HepG2 (cell line): ENCODE results near the gene TMEM229B. TPM values are rescaled to one million over a fixed set of nuclear protein-coding genes. Genes with fewer than 3 reads are reported as not detected.

Source experiments
- AKAP8 ChIP-seq: sonication (generic); formaldehyde crosslinking; IDR thresholded peaks from 2 replicates; pipeline ENCODE4 v1.5.1; 2020; ENCODE audit warnings: mild to moderate bottlenecking, missing genetic modification reagents
- ARNTL ChIP-seq: sonication (generic); formaldehyde crosslinking; IDR thresholded peaks from 2 replicates; pipeline ENCODE4 v1.4.0; 2020; ENCODE audit warnings: mild to moderate bottlenecking, missing genetic modification reagents
- ESRRA ChIP-seq: sonication (generic); formaldehyde crosslinking; IDR thresholded peaks from 2 replicates; pipeline ENCODE4 v1.5.1; 2020; ENCODE audit warnings: mild to moderate bottlenecking, low read depth, missing genetic modification reagents
- GABPA ChIP-seq, 2 experiments: IDR thresholded peaks; 2 replicates each; pipeline ENCODE4 v1.6.1; 2011 to 2016; ENCODE audit warnings: low read depth in 2 of 2, low read length in 1 of 2, missing biosample characterization in 1 of 2, missing genetic modification characterization in 1 of 2
- IRF2 ChIP-seq: IDR thresholded peaks from 2 replicates; pipeline ENCODE4 v1.6.1; 2018; ENCODE audit warnings: missing genetic modification reagents, missing compliant biosample characterization
- JARID2 ChIP-seq: sonication (generic); formaldehyde crosslinking; IDR thresholded peaks from 2 replicates; pipeline ENCODE4 v1.8.1; 2023; ENCODE audit warnings: missing genetic modification reagents, inconsistent platforms; ENCODE audit not compliant: insufficient replicate concordance
- KDM2A ChIP-seq: sonication (generic); formaldehyde crosslinking; IDR thresholded peaks from 2 replicates; pipeline ENCODE4 v1.4.0; 2020; ENCODE audit warnings: low read depth, missing genetic modification reagents, borderline replicate concordance
- KLF16 ChIP-seq, 2 experiments: sonication (generic) in 1 of 2; formaldehyde crosslinking in 1 of 2; IDR thresholded peaks; 2 replicates each; pipeline versions ENCODE4 v1.6.1 to v1.8.0; 2016 to 2023; ENCODE audit warnings: missing genetic modification reagents in 2 of 2, missing compliant biosample characterization in 1 of 2
- PHF8 ChIP-seq: sonication (generic); formaldehyde crosslinking; IDR thresholded peaks from 2 replicates; pipeline ENCODE4 v1.5.0; 2020; ENCODE audit warnings: missing genetic modification reagents
- ZMYM3 ChIP-seq: sonication (generic); formaldehyde crosslinking; IDR thresholded peaks from 2 replicates; pipeline ENCODE4 v1.5.1; 2020; ENCODE audit warnings: mild to moderate bottlenecking, missing genetic modification reagents
- ZSCAN9 ChIP-seq: IDR thresholded peaks from 2 replicates; pipeline ENCODE4 v1.6.1; 2016; ENCODE audit warnings: borderline replicate concordance
- ZZZ3 ChIP-seq: sonication (generic); formaldehyde crosslinking; IDR thresholded peaks from 2 replicates; pipeline ENCODE4 v1.4.0; 2020; ENCODE audit warnings: missing genetic modification reagents, mild to moderate bottlenecking, borderline replicate concordance
- polyA plus RNA-seq, 8 experiments: library from polyadenylated mRNA; depleted of rRNA in 3 of 8; stranded (reverse) in 7 of 8; unstranded in 1 of 8; fragments of >200 nt; fragmentation: Illumina TruSeq in 4 of 8; extraction: Trizol in 4 of 8; gene quantifications; 2 replicates each; pipeline versions ENCODE4 v1.2.1 to v1.2.3, GENCODE V29; 2011 to 2016; ENCODE audit warnings: low read depth in 4 of 8, missing spikeins in 1 of 8, mixed read lengths in 1 of 8; ENCODE audit not compliant: insufficient read depth in 1 of 8
- total RNA-seq, 5 experiments: library from RNA; depleted of rRNA; stranded (reverse); fragments of >200 nt; fragmentation: Illumina TruSeq; extraction: Trizol; gene quantifications; 2 replicates each; pipeline ENCODE4 v1.2.3, GENCODE V29; 2016; ENCODE audit warnings: low read depth in 1 of 5
- TF ChIP-seq, protein P1 (sequence below): sonication (generic); formaldehyde crosslinking; IDR thresholded peaks from 2 replicates; pipeline ENCODE4 v1.4.0; 2020; ENCODE audit warnings: missing genetic modification reagents, borderline replicate concordance

Gene TMEM229B
- total and polyA plus RNA-seq, 2 of the 13 experiments (the other 11 are each of a cell fraction or from before 2014, with no cell fraction given) = 0.69 to 1.1 TPM

DNA sequence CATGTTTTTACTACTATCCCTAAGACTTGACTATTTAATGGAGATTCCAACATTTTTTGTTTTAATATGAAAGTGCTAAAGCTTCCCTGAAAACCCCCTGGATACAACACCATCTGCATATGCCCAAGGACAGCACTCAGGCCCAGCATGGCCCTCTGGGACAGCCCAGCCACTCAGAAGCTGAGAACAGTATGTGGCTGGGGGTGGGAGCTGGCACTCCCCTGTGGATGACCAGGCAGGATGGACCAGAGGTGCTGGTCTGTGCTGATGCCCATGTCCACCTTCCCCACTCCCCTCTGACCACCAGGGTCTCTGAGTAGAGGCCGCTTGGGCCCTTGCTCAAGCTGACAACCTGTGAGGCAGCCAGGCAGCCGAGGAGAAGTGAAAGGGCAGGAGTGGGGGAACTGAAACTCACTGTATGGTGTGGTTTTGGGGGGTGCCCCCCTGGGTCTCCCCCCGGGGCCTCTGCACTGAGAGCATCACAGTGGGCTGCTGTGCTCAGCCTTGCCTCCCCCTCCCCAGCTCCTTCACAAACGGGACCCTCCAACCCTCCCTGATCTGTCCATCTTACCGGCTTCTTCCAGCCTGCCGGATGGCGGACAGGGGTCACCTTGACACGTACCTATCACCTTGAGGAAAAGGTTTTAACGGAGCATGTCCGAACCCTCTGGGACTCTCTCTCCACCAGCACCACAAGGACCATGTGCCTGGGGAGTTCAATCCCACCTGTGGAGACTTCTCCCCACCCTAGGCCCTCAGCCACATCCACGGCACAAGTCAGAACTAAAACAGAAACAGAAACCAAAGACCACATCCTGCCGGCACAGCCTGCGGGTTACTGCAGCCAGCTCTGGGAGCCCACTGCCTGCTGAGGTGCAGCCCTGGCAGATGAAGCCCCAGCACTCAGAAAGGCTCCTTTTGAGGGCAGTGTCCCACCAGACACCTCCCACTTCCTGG is at the start of gene TMEM229B (continued):
- peak; percentile 86 for TF ChIP-seq ESRRA (CRISPR knock-in tag)
- no peak for TF ChIP-seq KLF16 (CRISPR knock-in tag; IDR thresholded peaks at IDR 0.05)
- TF ChIP-seq GABPA (IDR thresholded peaks at IDR 0.05; ENCODE audit: low read depth, low read length) = no peak
- TF ChIP-seq GABPA (CRISPR knock-in tag; IDR thresholded peaks at IDR 0.05; ENCODE audit: low read depth) = no peak
- no peak for TF ChIP-seq ZZZ3 (CRISPR knock-in tag)
- peak; percentile 80 for TF ChIP-seq IRF2 (CRISPR knock-in tag)
- no peak for TF ChIP-seq JARID2 (CRISPR knock-in tag)
- no peak for TF ChIP-seq ZSCAN9 (CRISPR knock-in tag)
- no peak for TF ChIP-seq ZMYM3 (CRISPR knock-in tag)
- TF ChIP-seq ARNTL (CRISPR knock-in tag) = no peak
- TF ChIP-seq KDM2A (CRISPR knock-in tag) = no peak
- TF ChIP-seq, protein P1, sequence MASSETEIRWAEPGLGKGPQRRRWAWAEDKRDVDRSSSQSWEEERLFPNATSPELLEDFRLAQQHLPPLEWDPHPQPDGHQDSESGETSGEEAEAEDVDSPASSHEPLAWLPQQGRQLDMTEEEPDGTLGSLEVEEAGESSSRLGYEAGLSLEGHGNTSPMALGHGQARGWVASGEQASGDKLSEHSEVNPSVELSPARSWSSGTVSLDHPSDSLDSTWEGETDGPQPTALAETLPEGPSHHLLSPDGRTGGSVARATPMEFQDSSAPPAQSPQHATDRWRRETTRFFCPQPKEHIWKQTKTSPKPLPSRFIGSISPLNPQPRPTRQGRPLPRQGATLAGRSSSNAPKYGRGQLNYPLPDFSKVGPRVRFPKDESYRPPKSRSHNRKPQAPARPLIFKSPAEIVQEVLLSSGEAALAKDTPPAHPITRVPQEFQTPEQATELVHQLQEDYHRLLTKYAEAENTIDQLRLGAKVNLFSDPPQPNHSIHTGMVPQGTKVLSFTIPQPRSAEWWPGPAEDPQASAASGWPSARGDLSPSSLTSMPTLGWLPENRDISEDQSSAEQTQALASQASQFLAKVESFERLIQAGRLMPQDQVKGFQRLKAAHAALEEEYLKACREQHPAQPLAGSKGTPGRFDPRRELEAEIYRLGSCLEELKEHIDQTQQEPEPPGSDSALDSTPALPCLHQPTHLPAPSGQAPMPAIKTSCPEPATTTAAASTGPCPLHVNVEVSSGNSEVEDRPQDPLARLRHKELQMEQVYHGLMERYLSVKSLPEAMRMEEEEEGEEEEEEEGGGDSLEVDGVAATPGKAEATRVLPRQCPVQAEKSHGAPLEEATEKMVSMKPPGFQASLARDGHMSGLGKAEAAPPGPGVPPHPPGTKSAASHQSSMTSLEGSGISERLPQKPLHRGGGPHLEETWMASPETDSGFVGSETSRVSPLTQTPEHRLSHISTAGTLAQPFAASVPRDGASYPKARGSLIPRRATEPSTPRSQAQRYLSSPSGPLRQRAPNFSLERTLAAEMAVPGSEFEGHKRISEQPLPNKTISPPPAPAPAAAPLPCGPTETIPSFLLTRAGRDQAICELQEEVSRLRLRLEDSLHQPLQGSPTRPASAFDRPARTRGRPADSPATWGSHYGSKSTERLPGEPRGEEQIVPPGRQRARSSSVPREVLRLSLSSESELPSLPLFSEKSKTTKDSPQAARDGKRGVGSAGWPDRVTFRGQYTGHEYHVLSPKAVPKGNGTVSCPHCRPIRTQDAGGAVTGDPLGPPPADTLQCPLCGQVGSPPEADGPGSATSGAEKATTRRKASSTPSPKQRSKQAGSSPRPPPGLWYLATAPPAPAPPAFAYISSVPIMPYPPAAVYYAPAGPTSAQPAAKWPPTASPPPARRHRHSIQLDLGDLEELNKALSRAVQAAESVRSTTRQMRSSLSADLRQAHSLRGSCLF (CRISPR knock-in tag) = no peak
- peak; percentile 45; the same call in 1 of the 2 replicates for TF ChIP-seq PHF8 (CRISPR knock-in tag)
- TF ChIP-seq AKAP8 (CRISPR knock-in tag) = no peak
